DND-41 (cell line): ENCODE measurements around the gene SLC12A5.
"Not testable (repeated sequence)": the region's sequence is repeated elsewhere in the genome, so short reads cannot be mapped to it uniquely, and the experiment has no call there.

ENCODE experiments used
- ATAC-seq: fragments of 200-7000 bp; cut with Tn5 transposase; 3 replicates; pipeline ENCODE4 v1.9.1; 2021; ENCODE audit warnings: low read depth; ENCODE audit not compliant: insufficient read depth
- DNase-seq: peaks from one replicate; pipeline ENCODE4 v3.0.0-alpha.2; 2020
- H2AFZ ChIP-seq: 2 replicates; pipeline ENCODE4 v1.6.0; 2012; ENCODE audit warnings: low read depth, low read length
- H3K27ac ChIP-seq: 2 replicates; pipeline ENCODE4 v1.5.1; 2012; ENCODE audit warnings: low read length, inconsistent platforms
- H3K27me3 ChIP-seq: fragments of 200-600 bp; sonication (generic); 2 replicates; pipeline ENCODE4 v1.6.0; 2012; ENCODE audit warnings: low read length, mild to moderate bottlenecking, inconsistent platforms; ENCODE audit not compliant: insufficient read depth, poor library complexity
- H3K36me3 ChIP-seq: 2 replicates; pipeline ENCODE4 v1.5.1; 2012; ENCODE audit warnings: low read length, inconsistent platforms; ENCODE audit not compliant: insufficient read depth
- H3K4me1 ChIP-seq: 2 replicates; pipeline ENCODE4 v1.5.1; 2012; ENCODE audit warnings: mild to moderate bottlenecking, low read length; ENCODE audit not compliant: insufficient read depth
- H3K4me2 ChIP-seq: 2 replicates; pipeline ENCODE4 v1.6.0; 2012; ENCODE audit warnings: mild to moderate bottlenecking, moderate library complexity, low read length, inconsistent platforms; ENCODE audit not compliant: insufficient read depth
- H3K4me3 ChIP-seq, 2 experiments: fragments of 200-600 bp in 1 of 2; shearing (Covaris generic) in 1 of 2; 2 replicates each; pipeline ENCODE4 v1.5.1; 2012 to 2016; ENCODE audit warnings: inconsistent platforms in 2 of 2, low read length in 2 of 2, mild to moderate bottlenecking in 2 of 2, low read depth in 1 of 2, moderate library complexity in 1 of 2
- H3K79me2 ChIP-seq: 2 replicates; pipeline ENCODE4 v1.6.0; 2012; ENCODE audit warnings: low read length, inconsistent platforms; ENCODE audit not compliant: insufficient read depth
- H3K9ac ChIP-seq: 2 replicates; pipeline ENCODE4 v1.6.0; 2012; ENCODE audit warnings: low read depth, mild to moderate bottlenecking, inconsistent platforms, low read length, moderate library complexity
- H3K9me3 ChIP-seq: 2 replicates; pipeline ENCODE4 v1.5.1; 2012; ENCODE audit warnings: low read length, moderate library complexity, mild to moderate bottlenecking, inconsistent platforms; ENCODE audit not compliant: insufficient read depth, severe bottlenecking
- H4K20me1 ChIP-seq: 2 replicates; pipeline ENCODE4 v1.6.0; 2012; ENCODE audit warnings: low read length; ENCODE audit not compliant: insufficient read depth
- EZH2 ChIP-seq: IDR thresholded peaks from 3 replicates; pipeline ENCODE4 v1.6.1; 2012; ENCODE audit warnings: borderline replicate concordance, low read depth, mild to moderate bottlenecking, moderate library complexity, low read length, inconsistent platforms; ENCODE audit not compliant: severe bottlenecking
- TF ChIP-seq, protein P1 (sequence below): IDR thresholded peaks from 2 replicates; pipeline ENCODE4 v1.5.1; 2012; ENCODE audit warnings: borderline replicate concordance, low read length, moderate library complexity, mild to moderate bottlenecking; ENCODE audit not compliant: poor library complexity, severe bottlenecking; ENCODE audit errors: extremely low read depth

The SLC12A5 gene

DNA sequence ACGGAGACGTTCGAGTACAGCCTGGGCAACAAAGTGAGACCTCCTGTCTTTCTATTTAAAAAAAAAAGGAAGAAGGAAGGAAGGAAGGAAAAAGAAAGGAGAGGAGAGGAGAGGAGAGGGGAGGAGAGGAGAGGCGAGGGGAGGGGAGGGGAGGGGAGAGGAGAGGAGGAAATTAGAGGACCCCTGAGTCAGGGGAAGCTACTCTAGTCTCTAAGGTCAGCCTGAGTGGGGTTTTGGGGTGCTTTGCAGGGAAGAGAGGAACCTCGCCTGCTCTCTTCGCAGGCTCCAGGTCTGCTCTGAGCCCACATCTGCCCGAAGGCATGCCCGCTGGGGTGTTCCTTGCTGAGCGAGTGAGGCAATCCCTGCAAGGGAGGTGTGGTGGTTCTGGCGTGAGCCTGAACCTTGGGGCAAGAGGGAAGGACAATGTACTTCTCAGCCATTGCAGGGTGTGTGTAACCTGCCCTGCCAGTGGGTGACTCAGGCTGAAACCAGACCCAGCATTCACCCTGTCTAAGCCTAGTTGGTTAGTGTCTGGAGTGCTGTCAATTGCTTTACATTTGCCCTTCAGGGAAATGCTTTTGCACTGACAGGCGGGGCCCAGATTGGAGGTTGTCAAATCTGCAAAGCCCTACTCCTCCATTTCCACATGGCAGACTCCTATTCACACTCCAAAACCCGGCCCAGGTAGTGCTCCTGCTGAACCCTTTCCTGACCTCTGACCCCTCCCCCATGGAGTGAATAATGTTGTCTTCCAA is 35.6 kb upstream of the SLC12A5 start:
- no peak overlapping the region for H3K27ac ChIP-seq
- H3K9ac ChIP-seq: no peak overlapping the region
- no peak overlapping the region for H3K4me3 ChIP-seq
- ATAC-seq (peak; percentile 42; the same call in 2 of the 3 replicates), DNase-seq (no peak)
- no peak overlapping the region for H2AFZ ChIP-seq
- H3K4me1 ChIP-seq: peaks cover 5% of the 10 kb centered on the region
- no peaks in the 10 kb centered on the region for H3K9me3 ChIP-seq
- no peak overlapping the region for H3K4me2 ChIP-seq
- no peaks in the 10 kb centered on the region for H3K36me3 ChIP-seq
- H3K27me3 ChIP-seq: no peaks in the 10 kb centered on the region
- H3K79me2 ChIP-seq: no peaks in the 10 kb centered on the region
- no peaks in the 10 kb centered on the region for H4K20me1 ChIP-seq
- TF ChIP-seq EZH2: no peak
- TF ChIP-seq, protein P1, sequence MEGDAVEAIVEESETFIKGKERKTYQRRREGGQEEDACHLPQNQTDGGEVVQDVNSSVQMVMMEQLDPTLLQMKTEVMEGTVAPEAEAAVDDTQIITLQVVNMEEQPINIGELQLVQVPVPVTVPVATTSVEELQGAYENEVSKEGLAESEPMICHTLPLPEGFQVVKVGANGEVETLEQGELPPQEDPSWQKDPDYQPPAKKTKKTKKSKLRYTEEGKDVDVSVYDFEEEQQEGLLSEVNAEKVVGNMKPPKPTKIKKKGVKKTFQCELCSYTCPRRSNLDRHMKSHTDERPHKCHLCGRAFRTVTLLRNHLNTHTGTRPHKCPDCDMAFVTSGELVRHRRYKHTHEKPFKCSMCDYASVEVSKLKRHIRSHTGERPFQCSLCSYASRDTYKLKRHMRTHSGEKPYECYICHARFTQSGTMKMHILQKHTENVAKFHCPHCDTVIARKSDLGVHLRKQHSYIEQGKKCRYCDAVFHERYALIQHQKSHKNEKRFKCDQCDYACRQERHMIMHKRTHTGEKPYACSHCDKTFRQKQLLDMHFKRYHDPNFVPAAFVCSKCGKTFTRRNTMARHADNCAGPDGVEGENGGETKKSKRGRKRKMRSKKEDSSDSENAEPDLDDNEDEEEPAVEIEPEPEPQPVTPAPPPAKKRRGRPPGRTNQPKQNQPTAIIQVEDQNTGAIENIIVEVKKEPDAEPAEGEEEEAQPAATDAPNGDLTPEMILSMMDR: no peak

GRCh38 chr20:45994761-45995493 is 34.1 kb upstream of the SLC12A5 start:
- H3K27ac ChIP-seq: no peak overlapping the region
- H3K4me2 ChIP-seq: no peak overlapping the region
- ATAC-seq (no peak), DNase-seq (no peak)
- H2AFZ ChIP-seq: no peak overlapping the region
- TF ChIP-seq, protein P1: no peak
- no peak for TF ChIP-seq EZH2
- peaks cover 12% of the 10 kb centered on the region for H3K4me1 ChIP-seq
- no peak overlapping the region for H3K9ac ChIP-seq
- H3K9me3 ChIP-seq: no peaks in the 10 kb centered on the region
- H3K36me3 ChIP-seq: no peaks in the 10 kb centered on the region
- H4K20me1 ChIP-seq: no peaks in the 10 kb centered on the region
- no peaks in the 10 kb centered on the region for H3K79me2 ChIP-seq
- no peaks in the 10 kb centered on the region for H3K27me3 ChIP-seq
- H3K4me3 ChIP-seq: no peak overlapping the region

DNA sequence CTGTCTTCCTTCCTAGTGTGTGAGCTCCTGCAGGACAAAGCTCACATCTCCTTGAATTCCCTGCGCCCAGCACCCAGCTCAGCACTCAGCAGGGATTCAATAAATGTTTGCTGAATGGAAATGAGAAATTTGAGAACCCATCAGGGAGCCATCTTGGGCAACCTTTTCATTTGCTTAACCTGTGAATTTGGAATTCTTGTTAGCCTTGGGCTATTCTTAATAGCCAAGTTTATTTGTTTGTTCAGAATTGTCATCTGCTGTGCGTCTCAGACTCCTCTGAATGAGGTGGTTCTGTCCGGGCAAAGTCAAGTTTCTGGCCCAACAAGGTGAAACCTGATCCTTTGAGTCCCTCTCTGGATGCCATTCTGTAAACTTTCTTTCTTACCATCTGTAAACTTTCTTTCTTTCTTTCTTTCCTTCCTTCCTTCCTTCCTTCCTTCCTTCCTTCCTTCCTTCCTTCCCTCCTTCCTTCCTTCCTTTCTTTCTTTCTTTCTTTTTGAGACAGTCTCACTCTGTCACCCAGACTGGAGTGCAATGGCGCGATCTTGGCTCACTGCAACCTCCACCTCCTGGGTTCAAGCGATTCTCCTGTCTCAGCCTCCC is 33.4 kb upstream of the SLC12A5 start:
- H3K36me3 ChIP-seq, H2AFZ ChIP-seq, H3K27me3 ChIP-seq, H3K9ac ChIP-seq, H3K4me2 ChIP-seq, H3K9me3 ChIP-seq, ATAC-seq, DNase-seq, H3K79me2 ChIP-seq, H3K27ac ChIP-seq, H4K20me1 ChIP-seq, H3K4me3 ChIP-seq: not testable (repeated sequence)
- peaks cover 12% of the 10 kb centered on the region for H3K4me1 ChIP-seq

DNA sequence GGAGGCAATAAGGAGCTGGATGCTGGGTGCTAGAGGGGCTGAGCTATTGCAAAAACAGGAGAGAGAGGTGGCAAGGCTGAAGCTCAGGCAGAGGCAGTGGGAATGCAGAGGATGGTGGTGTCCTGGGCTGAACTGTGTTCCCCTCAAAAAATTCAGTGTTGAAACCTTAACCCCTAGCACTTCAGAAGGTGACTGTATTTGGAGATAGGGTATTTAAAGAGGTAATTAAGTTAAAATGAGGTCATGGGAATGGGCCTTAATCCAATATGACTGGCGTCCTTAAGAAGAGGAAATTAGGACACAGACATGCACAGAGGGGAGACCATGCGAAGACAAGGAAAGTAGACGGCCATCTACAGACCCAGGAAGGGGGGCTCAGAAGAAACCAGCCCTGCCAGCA is 31.8 kb upstream of the SLC12A5 start:
- TF ChIP-seq EZH2: no peak
- TF ChIP-seq, protein P1: no peak
- no peaks in the 10 kb centered on the region for H3K36me3 ChIP-seq
- no peaks in the 10 kb centered on the region for H3K79me2 ChIP-seq
- H3K27me3 ChIP-seq: no peaks in the 10 kb centered on the region
- H2AFZ ChIP-seq: no peak overlapping the region
- DNase-seq (no peak), ATAC-seq (no peak)
- H4K20me1 ChIP-seq: no peaks in the 10 kb centered on the region
- no peak overlapping the region for H3K9ac ChIP-seq
- H3K4me3 ChIP-seq: no peak overlapping the region
- no peak overlapping the region for H3K4me2 ChIP-seq
- H3K27ac ChIP-seq: no peak overlapping the region
- H3K9me3 ChIP-seq: no peaks in the 10 kb centered on the region
- peaks cover 12% of the 10 kb centered on the region for H3K4me1 ChIP-seq
